GM21381 (cell line): ENCODE data around the gene GGT6.

Experiments used
- ATAC-seq: cut with Tn5 transposase; IDR thresholded peaks from one replicate; pipeline ENCODE4 v1.9.1; 2021; ENCODE audit warnings: mild to moderate bottlenecking, moderate library complexity; ENCODE audit not compliant: unreplicated experiment

Gene GGT6

DNA sequence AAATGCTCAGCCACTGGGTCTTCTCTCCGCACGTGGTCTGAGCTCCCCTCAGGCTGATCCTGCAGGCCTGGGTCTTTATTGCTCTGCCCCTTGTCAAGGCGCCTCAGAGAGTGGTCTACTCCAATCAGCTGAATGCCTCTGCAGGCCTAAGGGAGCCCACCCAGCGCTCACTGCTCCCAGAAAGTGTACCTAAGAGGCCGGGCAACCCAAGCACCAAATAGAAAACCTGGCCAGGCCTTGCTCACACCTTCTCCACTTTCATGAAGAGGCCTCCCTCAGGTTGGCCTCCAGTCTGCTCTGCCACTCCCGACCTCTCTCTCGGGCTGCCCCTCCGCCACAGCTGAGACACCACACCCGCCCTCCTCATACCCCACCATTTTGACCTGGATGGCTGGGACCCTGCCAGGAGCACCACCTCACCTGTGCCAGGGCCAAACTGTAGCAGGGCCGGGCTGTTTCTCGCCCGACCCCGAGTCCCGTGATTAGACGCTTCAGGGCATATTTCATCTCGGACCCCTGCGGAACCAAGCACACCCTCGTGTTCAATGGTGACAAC is 5.9 kb downstream of the GGT6 start:
- ATAC-seq: peak; percentile 8

DNA sequence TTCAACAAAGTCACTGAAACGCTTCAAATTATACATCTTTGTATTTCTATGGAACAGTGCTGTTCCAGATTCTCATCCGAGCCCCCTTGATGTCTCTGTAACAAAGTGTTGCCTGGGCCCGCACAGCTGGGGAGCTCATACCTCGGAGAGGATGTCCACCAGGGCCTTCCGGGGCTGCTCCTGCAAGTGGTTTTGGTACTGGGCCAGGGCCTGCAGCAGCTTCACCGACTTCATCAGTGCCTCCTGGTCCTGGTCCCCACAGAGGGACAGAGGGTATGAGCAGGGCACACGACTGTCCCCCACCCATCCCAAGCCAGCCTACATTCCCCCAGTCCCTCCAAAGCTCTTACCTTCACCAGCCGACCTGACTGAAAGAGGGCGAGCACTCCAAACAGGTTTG is 6.7 kb downstream of the GGT6 start:
- no peak for ATAC-seq

DNA sequence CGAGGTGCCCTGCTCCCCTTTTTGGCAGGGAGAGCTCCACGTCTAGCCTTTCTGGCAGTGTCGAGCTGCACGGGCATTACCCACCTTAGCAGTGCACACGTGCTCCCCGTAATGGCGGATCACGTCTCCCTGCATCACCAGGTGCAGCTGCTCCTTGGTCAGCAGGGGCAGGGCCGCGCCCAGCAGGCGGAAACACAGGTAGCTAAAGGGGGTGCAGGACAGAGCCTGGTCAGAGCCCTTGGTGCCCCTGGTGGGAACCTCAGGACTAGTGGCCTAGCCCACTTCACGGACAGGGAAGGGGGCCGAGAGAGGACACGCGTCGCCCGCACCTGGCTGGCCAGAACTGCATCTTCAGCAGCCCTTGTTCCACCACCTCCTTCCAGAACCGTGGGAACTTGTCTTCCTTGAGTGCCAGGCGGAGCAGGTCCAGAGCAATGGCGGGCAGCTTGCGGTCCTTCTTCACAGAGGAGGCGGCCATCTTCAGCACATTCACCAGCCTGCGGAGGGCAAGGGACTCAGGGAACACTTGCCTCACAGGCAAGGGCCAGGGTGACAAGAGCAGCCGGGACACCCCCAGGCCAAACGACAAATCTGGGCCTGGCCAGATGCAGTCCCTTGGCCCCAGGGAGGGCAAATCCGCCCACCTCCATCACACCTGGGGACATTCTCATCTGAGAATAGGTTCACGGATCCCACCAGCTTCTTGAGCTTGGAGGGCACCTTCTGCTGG is 8.4 kb downstream of the GGT6 start:
- ATAC-seq: no peak

DNA sequence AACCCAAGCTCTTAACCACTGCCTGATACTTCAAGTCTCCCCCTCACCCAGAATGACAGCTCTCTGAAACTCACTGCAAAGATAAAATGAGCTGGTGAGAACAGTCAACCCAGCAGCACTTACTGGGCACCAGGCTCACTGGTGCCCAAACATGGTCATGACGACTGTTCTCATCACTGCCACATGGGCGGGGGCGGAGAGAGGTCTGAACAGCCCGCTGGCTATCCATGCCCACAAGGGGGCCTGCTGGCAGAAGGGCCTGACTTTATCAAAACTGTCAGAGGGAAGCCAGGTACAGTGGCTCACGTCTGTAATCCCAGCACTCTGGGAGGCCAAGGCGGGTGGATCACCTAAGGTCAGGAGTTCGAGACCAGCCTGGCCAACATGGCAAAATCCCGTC is 9.2 kb downstream of the GGT6 start:
- no peak for ATAC-seq

DNA sequence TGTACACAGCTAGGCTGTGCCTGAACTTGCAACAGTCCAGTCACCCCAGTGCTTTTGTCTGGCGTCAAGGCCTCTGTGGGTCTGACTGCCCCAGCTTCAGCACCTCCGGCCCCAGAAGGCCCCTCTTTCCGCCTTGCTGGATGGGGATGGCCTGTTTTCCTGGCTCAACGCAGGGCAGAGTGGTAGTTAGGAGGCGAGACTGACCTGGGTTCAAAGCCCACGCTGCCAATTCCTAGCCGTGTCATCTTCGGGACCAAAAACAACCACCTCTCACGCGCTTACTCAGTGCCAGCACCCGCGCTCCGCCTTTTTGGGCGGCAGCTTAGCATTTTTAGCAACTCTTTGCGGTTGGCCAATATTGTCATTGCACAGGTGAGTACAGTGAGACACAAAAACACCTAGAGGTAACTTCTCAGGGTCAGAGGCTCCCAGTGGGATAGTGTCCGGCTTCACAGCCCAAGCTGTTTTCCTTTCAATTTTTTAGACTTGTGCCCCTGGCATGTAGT is 9.8 kb downstream of the GGT6 start:
- ATAC-seq: no peak

DNA sequence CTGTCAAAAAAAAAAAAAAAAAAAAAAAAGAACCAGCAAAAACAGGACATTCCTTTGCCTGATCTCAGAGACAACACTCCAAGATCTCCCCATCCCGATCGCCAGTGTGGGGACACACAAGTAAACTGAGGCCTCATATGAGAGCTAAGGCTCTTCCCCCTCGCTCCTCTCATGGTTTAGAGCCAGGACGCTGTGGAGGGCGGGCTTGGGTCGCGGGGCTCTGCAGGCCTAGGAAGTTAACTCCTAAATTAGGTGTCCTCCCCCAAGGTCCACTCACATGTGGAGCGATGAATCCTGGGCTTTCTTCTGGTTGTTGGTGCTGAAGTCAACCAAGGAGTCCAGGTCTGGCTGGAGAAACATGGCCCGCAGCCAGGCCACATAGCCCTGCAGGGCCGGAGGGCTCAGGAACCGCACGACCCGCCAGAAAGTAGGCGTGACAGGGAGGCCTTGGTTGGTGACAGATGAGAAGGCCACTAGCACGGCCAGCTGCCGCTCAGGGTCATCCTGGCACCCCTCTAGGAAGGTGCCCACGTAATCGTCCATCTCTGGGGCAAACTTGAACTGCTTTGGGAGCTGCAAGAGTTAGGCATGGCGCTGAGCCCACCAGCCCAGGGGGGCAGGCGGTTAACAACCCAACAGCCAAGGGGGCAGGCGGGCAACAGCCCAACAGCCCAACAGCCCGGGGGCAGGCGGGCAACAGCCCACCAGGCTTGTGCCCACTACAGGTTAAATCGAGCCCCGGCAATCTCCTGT is 10.4 kb downstream of the GGT6 start:
- ATAC-seq: no peak

DNA sequence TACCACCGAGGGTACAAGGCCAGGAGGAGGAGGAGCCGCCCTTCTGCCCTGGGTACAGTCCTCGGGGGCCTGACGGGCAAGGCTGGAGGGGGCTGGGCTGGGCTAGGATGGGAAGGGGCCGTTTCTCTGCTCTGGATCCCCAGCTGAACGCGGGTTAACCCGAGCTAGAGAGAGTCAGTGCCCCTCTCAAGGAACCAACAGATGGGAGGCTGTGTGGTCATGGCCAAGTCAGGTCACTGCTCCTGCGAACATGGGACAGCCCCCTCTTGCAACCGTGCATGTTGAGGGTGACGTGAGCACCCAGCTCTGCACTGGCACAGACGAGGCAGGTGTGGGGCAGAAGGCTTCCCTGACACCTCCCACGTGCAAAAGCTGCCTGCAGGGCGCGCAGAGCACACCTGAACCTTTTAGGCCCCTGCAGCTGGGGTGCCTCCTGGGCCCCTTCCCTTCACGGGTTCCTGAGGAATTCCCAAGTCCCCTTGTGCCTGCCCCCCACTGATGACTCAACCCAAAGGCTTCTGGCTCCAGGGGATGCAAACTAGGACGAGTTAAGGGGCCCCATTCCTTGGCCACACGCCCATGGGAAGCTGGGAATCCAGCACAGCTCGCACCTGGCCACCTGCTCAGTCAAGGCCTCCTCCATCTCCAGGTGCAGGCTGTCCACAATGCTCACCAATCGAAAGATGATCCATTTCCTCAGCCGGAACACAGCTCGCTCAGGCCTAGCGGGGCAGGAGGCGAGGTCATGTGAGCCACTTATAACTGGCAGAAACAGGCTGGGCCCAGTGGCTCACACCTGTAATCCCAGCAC is 11.5 kb downstream of the GGT6 start:
- no peak for ATAC-seq

DNA sequence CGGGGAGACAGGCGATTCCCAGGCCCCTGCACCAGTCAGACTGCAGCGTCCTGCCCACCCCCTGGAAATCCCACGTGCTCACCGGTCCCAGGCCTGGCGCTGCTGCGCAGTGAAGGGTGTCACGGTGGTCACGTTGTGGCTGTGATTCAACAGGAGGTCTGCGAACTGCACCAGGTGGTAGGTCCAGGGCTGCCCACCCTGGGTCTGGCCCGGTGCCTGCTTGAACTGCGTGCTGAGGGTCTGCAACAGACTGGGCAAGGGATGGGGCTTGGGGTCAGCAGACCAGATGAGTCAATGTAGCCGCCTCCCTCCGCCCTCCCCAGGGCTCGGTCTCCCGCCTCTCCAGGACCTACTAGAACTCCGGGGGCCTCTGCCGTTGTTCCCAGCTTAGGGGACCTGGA is 12.3 kb downstream of the GGT6 start:
- ATAC-seq: no peak

DNA sequence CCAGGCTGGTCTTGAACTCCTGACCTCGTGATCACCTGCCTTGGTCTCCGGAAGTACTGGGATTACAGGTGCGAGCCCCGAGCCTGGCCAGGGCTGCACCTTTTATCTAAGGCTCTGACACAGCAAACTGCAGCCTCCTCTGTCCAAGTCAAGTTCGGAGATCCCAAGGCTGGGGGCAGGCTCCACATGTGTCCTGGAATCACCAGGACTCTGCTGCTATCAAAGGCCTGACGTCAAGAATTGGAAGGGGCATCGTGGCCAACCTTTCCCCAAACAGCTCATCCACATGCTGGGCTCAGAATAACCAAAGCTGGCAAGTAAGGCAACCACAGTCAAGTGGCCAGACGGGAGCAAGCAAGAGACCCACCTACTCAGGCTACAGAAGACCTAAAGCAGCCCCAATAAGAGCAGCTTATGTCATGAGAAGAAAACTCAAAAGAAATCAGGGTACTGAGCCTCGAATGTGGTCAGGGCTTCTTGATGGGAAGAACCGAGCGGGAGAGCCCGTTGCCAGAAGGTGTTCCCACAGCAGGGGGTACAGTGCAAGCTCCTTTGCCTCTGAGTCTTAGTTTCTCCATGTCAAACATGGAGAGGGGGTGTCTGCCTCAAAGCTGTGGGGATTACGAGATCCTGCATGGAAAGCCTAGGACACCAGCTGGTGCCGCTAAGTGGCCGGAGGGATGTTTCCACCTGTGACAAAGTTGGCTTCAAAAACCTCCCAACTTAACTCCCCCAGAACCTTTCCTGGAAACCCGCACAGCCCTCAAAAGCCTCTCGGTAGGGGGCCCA is 13.1 kb downstream of the GGT6 start:
- no peak for ATAC-seq

DNA sequence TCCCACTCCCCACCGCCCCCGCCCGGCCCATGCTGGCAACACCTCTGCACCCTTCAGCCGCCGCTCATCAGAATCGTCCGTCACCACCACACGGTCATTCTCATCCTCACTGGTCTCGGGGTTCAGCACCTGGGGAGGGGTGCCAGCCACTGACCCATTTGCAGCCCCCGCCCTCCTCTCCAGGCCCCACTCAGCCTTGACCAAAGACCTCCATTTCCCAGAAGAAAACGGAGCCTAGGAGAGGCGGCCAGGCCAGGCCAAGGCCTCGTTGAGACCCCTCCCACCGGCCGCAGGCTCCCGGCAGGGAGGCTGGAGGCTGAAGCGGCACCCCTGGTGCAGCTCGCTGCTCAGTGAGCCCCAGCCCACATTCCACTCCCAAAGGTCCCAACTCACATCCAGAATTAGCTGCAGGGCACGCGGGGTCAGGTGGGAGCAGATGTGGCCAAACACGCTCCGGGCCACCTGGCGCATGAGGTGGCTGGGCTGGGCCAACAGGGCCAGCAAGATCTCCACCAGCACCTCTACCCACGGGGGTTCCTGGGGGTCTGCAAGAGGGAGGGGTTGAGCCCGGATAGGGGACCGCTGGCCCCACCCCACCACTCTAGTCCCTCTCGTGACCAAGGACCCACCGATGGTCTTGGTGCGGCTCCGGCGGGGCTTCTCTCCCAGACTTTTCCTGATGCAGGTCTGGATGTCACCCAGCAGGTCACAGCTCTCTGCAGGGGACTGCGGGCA is 15.0 kb downstream of the GGT6 start:
- no peak for ATAC-seq

DNA sequence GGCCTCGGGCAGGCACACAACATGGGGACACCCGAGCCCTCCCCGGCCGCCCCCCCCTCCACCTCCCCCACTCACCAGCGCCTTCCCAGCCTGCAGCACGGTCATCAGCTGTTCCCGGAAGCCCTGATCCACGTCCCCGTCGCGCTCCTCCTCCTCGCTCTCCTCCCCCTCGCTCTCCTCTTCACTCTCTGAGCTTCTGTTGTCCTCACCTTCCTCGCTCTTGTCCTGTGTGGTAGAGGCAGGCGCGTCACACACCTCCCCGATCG is 15.5 kb downstream of the GGT6 start:
- ATAC-seq: no peak

DNA sequence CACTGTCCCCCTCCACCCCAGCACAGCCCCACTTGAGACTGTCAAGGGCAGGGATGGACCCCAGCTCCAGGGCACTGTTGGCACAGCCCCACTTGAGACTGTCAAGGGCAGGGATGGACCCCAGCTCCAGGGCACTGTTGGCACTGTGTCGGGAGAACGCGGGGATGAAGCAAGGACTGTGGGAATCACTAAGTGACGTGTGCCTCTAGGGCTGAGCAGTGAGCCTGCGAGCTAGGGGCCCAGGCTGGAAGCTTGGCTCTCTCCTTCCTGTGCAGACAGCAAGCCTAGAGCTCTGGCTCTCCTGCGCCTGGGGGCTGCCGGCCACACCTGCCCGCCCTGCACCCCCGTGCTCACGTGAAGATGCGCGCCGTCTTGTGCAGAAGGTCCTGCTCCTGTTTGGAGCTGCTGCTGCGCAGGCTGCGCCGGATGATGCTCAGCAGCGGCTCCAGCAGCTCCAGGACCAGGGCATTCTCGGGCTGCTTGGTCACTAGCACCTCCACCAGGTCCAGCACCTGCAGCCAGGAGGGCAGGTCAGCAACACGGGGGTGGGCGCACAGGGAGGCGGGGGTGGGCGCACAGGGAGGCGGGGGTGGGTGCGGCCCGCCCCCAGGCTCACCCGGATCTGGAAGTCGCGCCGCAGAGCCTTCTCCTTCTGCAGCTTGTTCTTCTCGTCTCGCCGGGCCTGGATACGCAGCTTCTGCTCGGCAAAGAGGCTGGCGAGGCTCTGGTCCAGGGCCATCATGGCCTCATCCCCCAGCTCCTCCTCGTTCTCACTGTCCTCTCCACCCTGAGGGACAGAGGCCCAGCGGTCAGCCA is 16.0 kb downstream of the GGT6 start:
- no peak for ATAC-seq

DNA sequence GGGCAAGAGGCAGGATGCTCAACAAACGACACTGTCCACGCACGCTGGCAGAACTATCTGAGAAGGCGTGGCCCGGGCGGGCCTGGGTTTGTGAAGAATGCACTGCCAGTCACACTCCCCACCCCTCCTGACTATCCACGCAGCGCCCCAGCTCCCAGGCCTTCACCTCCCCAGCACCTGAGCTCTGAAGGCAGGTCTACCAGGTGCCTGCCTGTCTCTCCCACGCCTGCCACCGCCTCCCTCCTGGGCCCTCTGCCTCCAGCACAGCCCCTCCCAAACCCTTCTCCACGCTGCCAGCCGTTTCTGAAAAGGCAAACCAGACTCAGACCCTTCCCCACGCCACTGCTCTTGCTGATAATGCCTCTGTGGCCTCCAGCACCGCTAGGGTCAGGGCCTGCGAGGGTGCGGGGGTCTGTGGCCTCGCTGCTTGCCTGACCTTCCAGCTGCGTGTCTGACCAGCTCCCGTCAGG is 16.8 kb downstream of the GGT6 start:
- no peak for ATAC-seq

DNA sequence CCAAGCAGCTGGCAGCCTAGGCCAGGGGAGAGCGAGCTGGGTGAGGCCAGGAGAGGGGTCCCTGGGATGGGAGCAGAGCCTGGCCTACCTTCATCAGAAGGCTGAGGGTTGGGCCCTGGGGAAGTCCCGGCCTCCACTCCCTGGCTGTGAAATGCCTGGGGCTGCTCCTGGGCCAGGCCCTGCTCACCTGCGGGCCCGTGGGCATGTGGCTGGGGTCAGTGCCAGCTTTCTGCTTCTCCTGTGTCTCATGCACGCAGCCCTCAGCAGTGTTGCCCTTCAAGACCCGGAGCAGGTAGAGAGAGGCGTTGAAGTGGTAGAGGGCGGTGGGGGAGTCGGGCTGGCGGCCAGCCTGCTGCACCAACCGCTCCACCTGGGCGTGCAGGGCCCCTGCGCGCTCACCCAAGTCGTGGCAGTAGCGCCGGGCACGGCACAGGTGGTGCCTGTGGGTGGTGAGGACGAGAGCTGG is 17.6 kb downstream of the GGT6 start:
- no peak for ATAC-seq

DNA sequence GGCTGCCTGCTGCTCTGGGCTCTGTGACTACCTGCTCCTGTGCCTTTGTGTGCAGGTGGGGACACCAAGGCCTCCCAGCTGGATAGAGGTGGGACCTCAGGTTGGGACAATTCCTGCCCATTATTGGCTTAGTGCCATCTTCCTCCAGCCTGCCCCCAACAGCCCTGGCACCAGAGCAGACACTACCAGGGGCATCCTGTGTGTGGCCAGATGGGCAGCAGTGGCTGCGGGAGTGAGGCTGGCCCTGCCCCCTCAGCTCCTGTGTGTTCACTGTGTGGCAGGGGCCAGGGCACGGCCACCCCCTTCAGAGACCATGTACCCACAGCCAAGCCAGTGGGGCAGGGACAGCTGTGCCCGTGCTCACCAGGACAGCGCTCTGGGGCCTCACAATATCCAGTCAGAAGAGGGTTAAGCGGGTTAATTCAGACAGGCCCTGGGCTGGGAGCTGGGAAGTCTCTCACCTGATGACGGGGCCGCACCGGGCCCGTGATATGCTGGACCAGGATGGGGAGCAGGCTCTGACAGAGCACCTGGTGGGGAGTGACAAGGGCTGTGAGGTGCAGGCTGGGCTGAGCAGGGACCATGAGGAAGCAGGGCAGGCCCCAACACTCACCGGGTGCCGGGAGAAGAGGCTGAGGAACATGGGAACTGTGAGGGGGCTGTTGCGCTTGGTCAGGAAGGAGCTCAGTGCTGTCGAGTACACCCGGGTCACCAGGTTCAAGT is 18.2 kb downstream of the GGT6 start:
- ATAC-seq: no peak

DNA sequence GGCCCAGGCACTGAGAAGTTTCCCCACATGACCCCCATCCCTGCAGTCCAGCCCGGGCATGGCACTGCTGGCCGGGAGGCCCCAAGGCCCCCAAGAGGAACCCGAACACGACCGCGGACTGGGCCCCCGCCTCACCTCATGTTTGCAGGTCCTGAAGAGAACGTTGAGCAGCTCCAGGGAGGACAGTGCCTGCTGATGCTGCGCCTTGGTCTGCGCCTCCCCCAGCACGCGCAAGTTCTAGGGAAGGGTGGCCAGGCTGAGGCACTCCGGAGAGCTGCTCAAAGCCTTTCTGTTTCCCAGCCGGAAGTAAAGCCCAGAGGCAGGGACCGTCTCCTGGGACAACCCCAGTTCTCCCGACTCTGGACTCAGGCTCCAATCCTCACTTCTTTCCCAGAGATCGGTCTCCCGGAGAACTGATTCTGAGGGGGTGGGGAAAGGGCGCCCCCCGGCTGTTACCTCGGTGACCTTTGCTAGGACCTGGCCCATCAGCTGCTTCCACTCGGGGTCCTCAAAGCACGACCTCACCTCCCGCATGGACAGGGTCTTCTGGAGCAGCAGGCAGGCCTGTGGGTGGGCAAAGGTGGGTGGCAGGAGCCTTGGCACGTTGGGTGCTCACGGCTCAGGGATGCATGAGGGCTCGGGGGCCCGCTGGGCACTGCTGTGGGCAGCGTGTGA is 18.9 kb downstream of the GGT6 start:
- ATAC-seq: no peak

DNA sequence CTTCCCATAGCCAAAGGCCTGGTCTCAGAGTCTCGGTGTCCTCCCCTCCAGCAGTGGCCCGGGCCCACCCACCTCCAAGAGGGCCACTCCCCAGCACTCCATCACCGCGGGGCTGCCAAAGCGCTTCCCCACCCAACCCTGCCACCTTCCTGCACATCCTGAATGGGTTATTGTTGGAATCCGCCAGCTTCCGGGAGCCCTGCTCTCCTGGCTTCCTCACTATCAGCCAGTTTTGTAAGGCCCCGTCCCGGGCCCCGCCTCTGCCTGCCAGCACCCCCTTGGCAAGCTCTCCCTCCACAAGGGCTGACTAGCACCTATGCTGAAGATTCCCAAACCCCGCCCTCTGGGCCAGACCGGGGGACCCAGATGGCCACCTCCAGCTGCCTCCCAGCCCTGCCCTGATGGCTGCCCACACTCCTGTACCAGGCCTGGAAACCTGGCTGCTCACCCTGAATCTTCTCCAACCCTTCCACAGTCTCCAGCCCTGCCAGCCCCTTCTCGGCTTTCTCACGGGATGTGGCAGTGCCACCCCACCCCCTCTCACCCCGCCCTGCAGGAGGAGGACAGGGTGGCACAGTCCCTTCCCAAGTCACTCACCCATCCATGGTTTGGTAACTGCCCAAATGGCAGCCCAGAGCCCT is 19.6 kb downstream of the GGT6 start:
- ATAC-seq: no peak
